Activated CD8-positive, alpha-beta memory T cell treated with anti-CD3 and anti-CD28 coated beads for 1 hour (primary cell): Measurements from ENCODE around the gene BHLHA15.
"Not testable (repeated sequence)": the region's sequence is repeated elsewhere in the genome, so short reads cannot be mapped to it uniquely, and the experiment has no call there.

Experiments used
- DNase-seq, 2 donors: peaks; one replicate each; pipeline ENCODE4 v3.0.0-alpha.2; 2020; ENCODE audit warnings: low read depth in 1 of 2; ENCODE audit errors: extremely low read depth in 1 of 2

Gene BHLHA15

GRCh38 chr7:98206451-98207330 lies 4.5 kb upstream of the BHLHA15 start:
- DNase-seq = no peak

DNA sequence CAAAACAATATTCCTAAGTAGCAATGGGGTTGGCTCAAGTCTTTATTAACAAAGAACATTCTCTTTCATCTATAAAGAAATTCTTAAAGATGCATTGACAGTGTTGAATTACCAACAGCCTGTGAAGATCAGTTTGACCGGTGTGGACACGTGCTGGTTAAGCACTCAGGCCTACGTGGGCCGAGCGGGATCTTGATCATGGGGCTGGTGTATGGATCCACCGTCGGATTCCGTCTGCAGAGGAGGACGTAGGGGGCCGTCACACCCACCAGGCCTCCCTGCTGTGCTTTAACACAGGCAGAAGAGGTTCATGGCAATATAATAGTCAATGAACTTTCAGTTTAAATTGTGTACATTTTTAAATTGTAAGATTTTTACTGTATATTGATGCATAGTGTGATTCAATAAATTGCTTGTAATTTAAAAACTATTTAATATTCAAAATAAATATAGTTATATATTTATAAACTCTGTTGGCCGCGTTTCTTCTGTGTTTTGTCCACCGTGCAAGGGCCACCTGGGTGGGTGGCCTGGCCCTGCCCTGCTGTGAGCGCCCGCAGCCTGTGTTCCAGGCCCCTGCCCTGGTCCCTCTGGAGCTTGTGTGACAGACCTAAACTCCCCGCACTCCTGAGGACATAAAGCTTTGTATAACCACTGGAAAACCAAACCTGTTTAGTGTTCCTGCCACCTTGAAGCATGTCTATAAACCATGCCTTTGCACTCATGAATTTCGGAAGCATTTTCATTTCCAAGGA lies 1.9 kb upstream of the BHLHA15 start:
- DNase-seq = no peak

- DNase-seq = no peak
Observed at GRCh38 chr7:98210513-98211220, 572 bp upstream of the BHLHA15 start.

GRCh38 chr7:98211676-98212531 lies 665 bp downstream of the BHLHA15 start:
- DNase-seq = no peak

DNA sequence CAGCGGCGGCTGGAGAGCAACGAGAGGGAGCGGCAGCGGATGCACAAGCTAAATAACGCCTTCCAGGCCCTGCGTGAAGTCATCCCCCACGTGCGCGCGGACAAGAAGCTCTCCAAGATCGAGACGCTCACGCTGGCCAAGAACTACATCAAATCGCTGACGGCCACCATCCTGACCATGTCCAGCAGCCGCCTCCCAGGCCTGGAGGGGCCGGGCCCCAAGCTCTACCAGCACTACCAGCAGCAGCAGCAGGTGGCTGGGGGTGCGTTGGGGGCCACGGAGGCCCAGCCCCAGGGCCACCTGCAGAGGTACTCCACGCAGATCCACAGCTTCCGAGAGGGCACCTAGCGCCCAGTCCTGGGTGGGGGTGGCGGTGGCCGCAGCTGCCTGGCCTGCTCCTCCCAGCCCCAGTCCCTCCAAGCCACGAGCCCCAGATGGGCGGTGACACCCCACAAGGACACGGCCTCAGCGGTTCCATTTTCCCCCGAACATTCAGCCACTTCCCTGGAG lies 1.3 kb downstream of the BHLHA15 start:
- no peak for DNase-seq

- no peak for DNase-seq
Observed at GRCh38 chr7:98213296-98213887, 2.2 kb downstream of the BHLHA15 start.

GRCh38 chr7:98213888-98214810 lies 2.9 kb downstream of the BHLHA15 start:
- no peak for DNase-seq

DNA sequence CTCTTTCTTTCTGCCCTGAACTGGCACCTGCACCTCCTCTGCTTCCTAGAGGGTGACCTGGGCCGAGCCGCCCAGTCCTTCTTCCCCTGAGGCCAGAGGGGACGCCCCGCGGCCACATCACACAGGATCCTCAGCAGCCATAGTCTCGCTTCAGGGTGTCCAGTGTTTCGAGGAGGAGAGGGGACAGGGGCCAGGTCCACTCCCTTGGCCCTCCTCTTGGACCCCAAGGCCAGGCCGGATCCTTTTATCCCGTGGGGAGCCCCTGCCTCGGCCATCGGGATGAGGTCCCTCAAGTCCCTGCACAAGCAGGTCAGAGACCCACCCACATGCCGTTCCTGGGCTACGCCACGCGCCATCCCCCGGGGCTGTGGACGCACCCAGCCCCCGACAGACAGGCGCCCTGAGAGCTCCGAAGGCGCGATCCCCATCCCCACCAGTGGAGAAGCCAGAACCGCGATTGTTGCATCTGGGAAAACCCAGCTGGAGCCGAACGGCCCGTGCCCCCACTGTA lies 3.6 kb downstream of the BHLHA15 start:
- no peak for DNase-seq

- DNase-seq = no peak
Observed at GRCh38 chr7:98215561-98216495, 4.6 kb downstream of the BHLHA15 start.

DNA sequence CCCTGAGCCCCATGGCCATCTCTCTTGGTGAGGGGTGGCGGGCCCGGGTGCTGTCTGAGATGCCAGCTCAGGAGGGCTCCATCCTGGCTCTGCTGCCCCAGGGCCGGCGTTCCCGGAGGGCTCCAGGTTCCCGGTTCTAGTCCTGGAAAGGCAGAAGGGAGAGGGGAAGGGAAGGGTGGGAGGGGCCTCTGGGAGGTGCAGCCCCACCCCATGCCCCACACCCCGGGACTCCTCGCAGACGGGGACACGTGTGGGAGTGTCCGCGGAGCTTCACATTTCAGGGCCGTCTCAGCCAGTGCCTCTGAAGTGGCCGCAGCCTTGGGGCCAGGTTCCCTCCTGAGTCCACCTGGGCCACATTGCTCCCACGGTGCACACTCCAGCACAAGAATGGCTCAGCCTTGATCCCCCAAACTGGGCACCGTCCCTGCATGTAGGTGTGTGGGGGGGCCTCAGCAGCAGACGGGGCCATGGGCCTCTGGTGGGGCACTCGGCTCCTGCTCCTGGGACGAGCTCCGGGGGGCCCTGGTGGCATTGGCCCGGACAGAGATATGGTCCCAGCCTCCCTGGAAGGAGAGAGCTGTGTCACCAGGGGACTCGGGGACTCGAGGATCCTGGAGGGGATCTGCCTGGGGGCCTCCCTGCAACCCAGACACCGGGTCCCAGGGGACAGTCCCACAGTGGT lies 5.8 kb downstream of the BHLHA15 start:
- DNase-seq = no peak

DNA sequence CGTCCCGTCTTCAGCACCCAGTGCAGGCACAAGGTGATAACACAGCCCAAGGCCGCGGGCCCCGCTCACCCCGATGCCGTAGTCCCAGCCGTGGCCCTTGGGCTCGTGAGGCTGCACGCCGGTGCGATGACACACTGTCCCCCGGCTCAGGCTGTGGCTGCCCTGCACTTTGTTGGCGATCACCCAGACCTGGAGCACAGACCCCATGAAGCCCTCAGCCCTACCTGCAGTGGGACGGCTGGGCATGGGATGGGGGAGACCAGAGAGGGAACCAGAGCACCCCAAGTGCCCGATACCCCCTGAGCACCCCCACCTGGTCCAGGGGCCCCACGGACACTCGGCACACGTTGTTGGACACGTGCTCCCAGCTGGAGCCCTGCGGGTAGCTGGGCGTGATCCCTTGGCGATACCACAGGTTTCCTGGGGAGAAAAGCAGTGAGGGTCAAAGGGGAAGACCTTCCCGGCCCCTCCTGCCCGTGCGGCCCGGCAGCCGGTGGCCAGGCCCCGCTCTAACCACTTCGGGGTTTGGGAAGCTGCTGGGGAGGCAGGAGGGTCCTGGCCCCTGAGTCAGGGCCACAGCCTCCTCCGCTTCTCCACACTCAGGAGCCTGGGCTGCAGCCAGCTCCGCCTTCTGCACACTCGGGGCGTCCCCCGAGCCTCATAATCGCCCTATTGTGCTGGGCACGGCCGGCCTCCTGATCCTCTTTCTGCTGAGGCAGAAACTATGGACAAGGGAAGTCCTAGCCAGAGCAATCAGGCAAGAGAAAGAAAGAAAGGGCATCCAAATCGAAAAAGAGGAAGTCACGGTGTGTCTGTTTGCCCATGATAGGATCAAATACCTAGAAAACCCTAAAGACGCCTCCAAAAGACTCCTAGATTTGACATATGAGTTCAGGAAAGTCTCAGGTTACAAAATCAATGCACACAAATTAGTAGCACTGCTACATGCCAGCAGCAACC lies 6.7 kb downstream of the BHLHA15 start:
- DNase-seq = no peak

DNA sequence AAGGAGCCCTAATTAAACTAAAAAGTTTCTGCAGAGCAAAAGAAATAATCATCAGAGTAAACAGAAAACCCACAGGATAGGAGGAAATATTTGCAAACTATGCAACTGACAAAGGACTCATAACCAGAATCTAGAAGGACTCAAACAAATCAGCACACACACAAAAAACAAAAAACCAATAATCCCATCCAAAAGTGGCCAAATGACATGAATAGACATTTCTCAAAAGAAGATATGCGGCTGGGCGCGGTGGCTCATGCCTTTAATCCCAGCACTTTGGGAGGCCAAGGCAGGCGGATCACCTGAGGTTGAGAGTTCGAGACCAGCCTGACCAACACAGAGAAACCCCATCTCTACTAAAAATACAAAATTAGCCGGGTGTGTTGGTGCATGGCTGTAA lies 8.1 kb downstream of the BHLHA15 start:
- DNase-seq = not testable (repeated sequence)

DNA sequence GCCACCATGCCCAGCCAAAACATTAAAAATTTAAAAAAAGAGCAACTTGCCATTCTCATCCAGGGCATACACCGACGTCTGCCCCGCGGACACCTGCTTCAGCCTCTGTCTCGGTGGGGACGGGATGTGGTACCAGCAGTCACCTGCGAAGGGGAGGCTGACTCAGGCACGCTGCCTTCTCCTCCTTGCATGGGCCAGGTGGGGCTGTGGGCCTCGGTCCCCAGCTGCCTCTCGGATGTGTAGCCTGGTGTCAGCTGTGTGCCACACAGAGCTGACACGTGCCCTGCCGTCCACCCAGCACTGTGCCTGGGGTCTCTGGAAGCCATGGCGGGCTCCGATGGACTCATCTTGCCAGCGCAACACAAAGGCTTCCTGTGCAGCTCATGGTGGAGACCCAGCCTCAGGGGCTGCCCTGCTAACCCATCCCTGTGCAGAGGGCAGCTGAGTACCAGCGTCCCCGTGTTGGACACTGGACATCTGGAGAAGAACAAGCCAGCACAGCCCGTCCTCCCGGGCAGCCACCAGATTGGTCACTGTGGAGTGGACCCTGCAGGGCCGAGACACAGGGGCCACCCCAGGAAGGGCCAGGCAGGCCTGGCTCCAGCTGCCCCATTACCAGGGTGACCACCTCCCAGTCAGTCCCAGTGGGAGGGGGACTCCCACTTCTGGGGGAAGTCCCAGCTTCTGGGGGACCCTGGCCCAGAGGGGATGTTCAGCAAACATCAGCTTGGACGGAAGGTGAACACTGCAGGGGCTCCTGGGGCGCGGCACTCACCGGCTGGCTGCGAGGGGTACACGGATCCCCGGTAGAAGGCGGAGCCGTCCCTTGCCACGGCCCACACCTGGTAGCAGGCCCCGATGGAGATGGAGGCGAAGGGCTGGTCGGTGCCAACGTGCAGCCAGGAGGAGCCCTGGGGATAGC lies 10.6 kb downstream of the BHLHA15 start:
- DNase-seq = no peak

GRCh38 chr7:98222533-98223195 lies 11.4 kb downstream of the BHLHA15 start:
- DNase-seq = no peak
